Right lobe of liver (tissue), 4 donors: ENCODE data around the gene DGKH.
"Not testable (repeated sequence)": the region's sequence is repeated elsewhere in the genome, so short reads cannot be mapped to it uniquely, and the experiment has no call there.

Source experiments
- CTCF ChIP-seq, 4 donors: fragments of 200-600 bp in 3 of 4; fragments of 450-650 bp in 1 of 4; IDR thresholded peaks; one replicate each; pipeline versions ENCODE4 v1.5.1 to v1.8.0; 2016 to 2022; ENCODE audit warnings: antibody characterized with exemption in 4 of 4, mild to moderate bottlenecking in 2 of 4
- POLR2A ChIP-seq: fragments of 450-650 bp; IDR thresholded peaks from one replicate; pipeline ENCODE4 v1.6.1; 2017; ENCODE audit warnings: antibody characterized with exemption, mild to moderate bottlenecking
- donor health status: DM: no; HTN: no; CAD: no.
- donor health status: DM: no; HTN: no; CAD: no.
- donor health status: DM: no; HTN: yes; CAD: no.

- TF ChIP-seq CTCF (IDR thresholded peaks at IDR 0.05); POLR2A: not testable (repeated sequence)
Observed at GRCh38 chr13:42070599-42070998, 22.2 kb downstream of the DGKH start.
